Left ventricle myocardium inferior (tissue), 1 donor: ENCODE measurements around the gene PTPRT. TPM values are rescaled to one million over a fixed set of nuclear protein-coding genes. Genes with fewer than 3 reads are reported as not detected.

Source experiments
- DNase-seq: peaks from one replicate; pipeline ENCODE4 v3.0.0-alpha.2; 2020
- H3K27ac ChIP-seq: fragments of 200-600 bp; replicated peaks from 2 replicates; pipeline ENCODE4 v1.8.0; 2021
- H3K27me3 ChIP-seq: fragments of 200-600 bp; 2 replicates; pipeline ENCODE4 v1.8.0; 2021; ENCODE audit warnings: low read depth
- H3K36me3 ChIP-seq: fragments of 200-600 bp; 2 replicates; pipeline ENCODE4 v1.8.0; 2021
- H3K4me1 ChIP-seq: fragments of 200-600 bp; 2 replicates; pipeline ENCODE4 v1.8.0; 2021
- H3K4me3 ChIP-seq: fragments of 200-600 bp; 2 replicates; pipeline ENCODE4 v1.8.0; 2021; ENCODE audit warnings: mild to moderate bottlenecking, moderate library complexity
- H3K9me3 ChIP-seq: fragments of 200-600 bp; replicated peaks from 2 replicates; pipeline ENCODE4 v1.8.0; 2021
- CTCF ChIP-seq: fragments of 200-600 bp; IDR thresholded peaks from 2 replicates; pipeline ENCODE4 v1.8.0; 2021; ENCODE audit warnings: antibody characterized with exemption, mild to moderate bottlenecking, borderline replicate concordance
- intact Hi-C: fragments of 100-400 bp; cut with micrococcal nuclease; formaldehyde crosslinking; loops from one replicate; pipeline ENCODE4 v1.11.0; 2022
- total RNA-seq: library from RNA; stranded (reverse); fragmentation: NEBNext Ultra II Directional; extraction: Animal tissue kit (Norgen Biotek cat#: 25700); gene quantifications from one replicate; pipeline ENCODE4 v1.2.1, GENCODE V29; 2021
- donor health status: DM: no; HTN: yes; CAD: no; lungs with severe emphysema.

The PTPRT gene
- total RNA-seq, 1 donor from 2014 or later = 0.08 TPM

GRCh38 chr20:42924215-42924614, 265.5 kb downstream of the PTPRT start:
- Histone ChIP-seq H3K27ac (no peak overlapping the region), H3K9me3 (no peaks in the 10 kb centered on the region), H3K4me3 (no peak overlapping the region), H3K27me3 (peaks cover 6% of the 10 kb centered on the region), H3K36me3 (no peaks in the 10 kb centered on the region), H3K4me1 (no peaks in the 10 kb centered on the region)
- DNase-seq = no peak
- TF ChIP-seq CTCF = no peak
- intact Hi-C loops = no loop called here

- H3K4me1 ChIP-seq = no peaks in the 10 kb centered on the region
- no peak overlapping the region for H3K4me3 ChIP-seq
- peaks cover 6% of the 10 kb centered on the region for H3K27me3 ChIP-seq
- no peaks in the 10 kb centered on the region for H3K36me3 ChIP-seq
- no peak for DNase-seq
- intact Hi-C loops = no loop called here
- no peaks in the 10 kb centered on the region for H3K9me3 ChIP-seq
- H3K27ac ChIP-seq = no peak overlapping the region
- TF ChIP-seq CTCF = no peak
Observed at GRCh38 chr20:42923348-42923918, 266.3 kb downstream of the PTPRT start.

- no peaks in the 10 kb centered on the region for H3K36me3 ChIP-seq
- no peak for DNase-seq
- no peak overlapping the region for H3K4me3 ChIP-seq
- no peak overlapping the region for H3K27ac ChIP-seq
- intact Hi-C loops = no loop called here
- no peak for TF ChIP-seq CTCF
- H3K4me1 ChIP-seq = no peaks in the 10 kb centered on the region
- H3K27me3 ChIP-seq = peaks cover 1% of the 10 kb centered on the region
- H3K9me3 ChIP-seq = peaks cover 4% of the 10 kb centered on the region
Observed at GRCh38 chr20:42920776-42921175, 268.9 kb downstream of the PTPRT start.

- H3K9me3 ChIP-seq = peaks cover 4% of the 10 kb centered on the region
- no peaks in the 10 kb centered on the region for H3K36me3 ChIP-seq
- H3K27ac ChIP-seq = no peak overlapping the region
- DNase-seq = no peak
- H3K27me3 ChIP-seq = no peaks in the 10 kb centered on the region
- no peak overlapping the region for H3K4me3 ChIP-seq
- no peak for TF ChIP-seq CTCF
- intact Hi-C loops = no loop called here
- no peaks in the 10 kb centered on the region for H3K4me1 ChIP-seq
Observed at GRCh38 chr20:42919316-42919715, 270.4 kb downstream of the PTPRT start.

GRCh38 chr20:42915081-42915480, 274.6 kb downstream of the PTPRT start:
- no peaks in the 10 kb centered on the region for H3K36me3 ChIP-seq
- no peaks in the 10 kb centered on the region for H3K4me1 ChIP-seq
- H3K4me3 ChIP-seq = no peak overlapping the region
- no peak for DNase-seq
- no peak overlapping the region for H3K27ac ChIP-seq
- intact Hi-C loops = no loop called here
- H3K27me3 ChIP-seq = no peaks in the 10 kb centered on the region
- TF ChIP-seq CTCF = no peak
- peaks cover 4% of the 10 kb centered on the region for H3K9me3 ChIP-seq
